GM21723 (cell line): ENCODE results near the gene ERBB4.
"Not testable (repeated sequence)": the region's sequence is repeated elsewhere in the genome, so short reads cannot be mapped to it uniquely, and the experiment has no call there.

Experiments used
- ATAC-seq: cut with Tn5 transposase; IDR thresholded peaks from one replicate; pipeline ENCODE4 v1.9.1; 2021; ENCODE audit warnings: mild to moderate bottlenecking, moderate library complexity; ENCODE audit not compliant: unreplicated experiment

Gene ERBB4

DNA sequence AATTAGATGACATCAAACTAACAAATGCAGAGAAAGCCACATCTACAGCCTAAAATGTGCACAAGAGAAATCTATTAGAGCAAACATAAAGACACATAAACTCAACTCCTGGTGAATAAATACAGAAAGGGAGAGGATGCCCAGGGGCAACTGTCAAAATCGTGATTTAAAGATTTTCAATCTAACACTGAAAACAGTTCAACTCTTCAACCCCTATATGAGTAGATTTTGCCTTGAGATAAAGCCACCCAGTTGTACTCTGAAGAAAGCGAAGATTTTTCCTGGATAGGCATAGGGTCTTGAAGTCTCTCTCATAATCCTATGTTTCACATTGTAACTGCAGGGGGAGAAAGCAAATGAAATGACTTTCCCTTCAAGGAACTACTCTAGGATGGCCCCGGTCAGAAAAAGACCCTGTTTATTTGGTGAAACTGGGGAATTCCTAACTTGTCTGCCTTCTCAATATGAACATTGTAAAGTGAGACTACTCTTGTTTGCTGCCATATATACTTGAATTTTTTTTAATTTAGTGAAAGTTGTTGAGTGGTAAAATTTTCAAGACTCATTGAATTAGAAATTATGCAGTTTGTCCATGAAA lies 226.7 kb downstream of the ERBB4 start:
- ATAC-seq = no peak

DNA sequence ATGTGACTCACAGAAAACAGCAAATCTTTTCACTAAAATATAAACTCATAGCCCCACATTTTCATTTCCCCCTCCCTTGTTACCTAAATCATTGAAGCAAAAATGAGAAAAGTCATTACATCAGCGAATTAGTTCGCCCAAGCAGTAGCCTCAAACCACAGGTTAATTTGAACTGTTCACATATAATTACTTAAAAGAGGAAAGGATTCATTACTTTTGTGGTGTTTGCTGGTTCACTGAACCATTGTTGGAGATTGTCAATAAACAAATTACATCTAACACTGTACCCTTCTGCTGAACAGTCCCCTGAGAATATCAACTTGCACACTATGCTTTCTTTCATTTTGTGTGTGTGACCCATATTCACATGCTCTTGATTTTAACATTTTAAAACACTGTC lies 238.7 kb downstream of the ERBB4 start:
- no peak for ATAC-seq

DNA sequence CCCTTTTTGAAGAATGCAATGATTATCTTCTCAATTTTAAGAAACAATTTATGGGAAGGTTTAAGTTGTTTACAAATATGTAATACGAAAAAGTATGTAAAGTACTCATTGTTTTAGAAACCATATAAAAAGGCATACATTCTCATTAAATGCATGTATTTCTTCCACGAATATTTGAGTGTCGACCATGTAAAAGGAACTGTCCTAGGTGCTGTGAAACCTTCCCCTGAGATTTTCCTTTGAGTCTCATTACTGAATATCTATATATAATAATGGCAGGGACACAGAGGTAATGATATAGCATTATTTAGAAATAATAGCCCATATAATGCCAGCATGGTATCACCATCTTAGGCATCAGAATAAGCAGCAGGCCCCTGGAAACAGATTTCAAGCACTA lies 239.3 kb downstream of the ERBB4 start:
- no peak for ATAC-seq

DNA sequence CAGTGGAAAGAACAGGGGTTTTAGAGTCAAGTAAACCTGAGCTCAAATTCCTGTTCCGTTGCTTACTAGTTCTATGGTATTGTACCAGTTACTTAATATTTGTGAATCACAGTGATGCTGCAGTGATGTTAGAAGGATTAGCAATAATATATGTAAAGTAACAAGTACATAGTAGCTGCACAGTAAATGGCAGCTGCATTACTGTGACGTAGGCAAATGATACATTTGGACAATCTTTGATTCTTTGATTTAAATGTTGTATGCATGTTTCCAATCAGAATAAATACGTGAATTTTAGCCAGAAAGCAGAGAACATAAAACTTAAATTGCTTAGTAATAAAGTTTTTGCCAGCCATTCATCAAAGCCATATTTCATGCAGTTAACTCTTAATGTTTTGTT lies 243.0 kb downstream of the ERBB4 start:
- no peak for ATAC-seq

GRCh38 chr2:212294816-212295215 lies 243.8 kb downstream of the ERBB4 start:
- no peak for ATAC-seq

- ATAC-seq = no peak
Observed at GRCh38 chr2:212289301-212289700, 249.3 kb downstream of the ERBB4 start.

- ATAC-seq = no peak
Observed at GRCh38 chr2:212288308-212288707, 250.3 kb downstream of the ERBB4 start.

DNA sequence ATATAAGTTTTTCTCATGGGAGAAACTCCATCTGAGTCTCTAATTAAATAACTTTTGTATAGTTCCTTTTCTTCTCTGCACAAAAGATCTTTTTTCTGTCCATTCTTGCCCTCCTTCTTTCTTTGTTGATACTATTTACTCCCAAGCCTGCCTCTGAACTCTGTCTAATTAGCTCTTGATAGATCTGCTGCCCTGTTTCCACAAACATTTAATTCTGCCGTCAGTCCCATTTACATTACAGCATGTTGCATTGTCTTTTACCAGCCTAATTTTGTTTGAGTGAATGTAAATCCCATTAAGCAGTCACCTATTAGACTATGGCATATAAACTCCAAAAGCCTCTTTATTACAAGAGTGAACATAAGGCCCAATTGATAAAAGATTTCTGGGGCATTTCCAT lies 254.4 kb downstream of the ERBB4 start:
- no peak for ATAC-seq

GRCh38 chr2:212282671-212283261 lies 255.8 kb downstream of the ERBB4 start:
- ATAC-seq = no peak

DNA sequence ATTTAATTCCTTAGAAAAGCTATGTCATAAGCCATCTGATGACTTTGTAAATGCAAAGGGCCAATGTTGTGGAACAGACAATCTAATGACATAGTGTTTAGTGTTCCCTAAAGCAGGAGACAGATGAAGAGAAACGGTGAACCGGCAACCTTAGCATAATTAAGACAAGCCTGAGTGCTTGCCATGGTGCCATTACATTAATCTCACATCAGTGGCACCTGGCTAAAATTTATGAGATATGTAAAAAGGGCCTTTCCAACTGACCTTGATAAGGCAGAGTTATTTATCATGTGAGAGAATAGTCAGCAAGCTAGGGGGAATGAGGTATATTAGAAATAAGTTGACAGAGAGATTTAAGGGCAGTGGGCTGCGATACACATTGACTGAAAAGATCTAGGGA lies 261.8 kb downstream of the ERBB4 start:
- ATAC-seq = no peak

DNA sequence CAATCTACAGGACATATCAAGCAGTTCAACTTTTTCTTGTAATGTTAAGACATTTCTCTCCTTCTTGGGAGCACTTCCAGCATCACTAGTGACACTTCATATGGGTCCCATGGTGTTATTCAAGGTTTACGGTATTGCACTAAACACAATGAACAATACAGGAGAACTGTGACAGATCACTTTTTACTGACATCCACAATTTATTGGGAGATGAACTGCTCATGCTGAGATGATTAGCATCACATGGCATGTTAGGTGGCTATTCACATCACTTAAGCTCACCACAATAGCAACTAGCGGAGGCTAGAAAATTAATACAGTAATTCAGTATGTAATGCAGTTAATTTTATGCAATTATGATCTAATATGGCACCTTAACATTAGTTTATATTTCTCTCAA lies 264.4 kb downstream of the ERBB4 start:
- no peak for ATAC-seq

DNA sequence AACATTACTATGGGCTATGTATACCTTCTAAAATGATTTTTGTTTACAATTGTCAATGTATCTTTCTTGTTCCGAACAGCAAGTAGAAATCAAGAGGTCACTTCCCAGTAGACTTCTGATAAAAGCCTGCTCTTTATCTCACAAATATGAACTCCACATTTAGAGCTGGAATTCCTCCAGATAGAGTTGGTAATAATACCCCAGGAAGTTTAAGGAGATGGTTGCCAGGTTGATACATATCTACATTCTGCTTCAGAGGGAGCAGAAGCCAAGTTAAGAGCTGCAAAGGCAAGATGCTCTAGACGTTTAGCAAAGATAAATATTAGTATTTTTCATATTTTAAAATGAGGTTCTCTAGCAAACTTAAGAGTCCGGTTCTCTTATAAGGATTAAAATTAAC lies 267.0 kb downstream of the ERBB4 start:
- ATAC-seq = no peak

DNA sequence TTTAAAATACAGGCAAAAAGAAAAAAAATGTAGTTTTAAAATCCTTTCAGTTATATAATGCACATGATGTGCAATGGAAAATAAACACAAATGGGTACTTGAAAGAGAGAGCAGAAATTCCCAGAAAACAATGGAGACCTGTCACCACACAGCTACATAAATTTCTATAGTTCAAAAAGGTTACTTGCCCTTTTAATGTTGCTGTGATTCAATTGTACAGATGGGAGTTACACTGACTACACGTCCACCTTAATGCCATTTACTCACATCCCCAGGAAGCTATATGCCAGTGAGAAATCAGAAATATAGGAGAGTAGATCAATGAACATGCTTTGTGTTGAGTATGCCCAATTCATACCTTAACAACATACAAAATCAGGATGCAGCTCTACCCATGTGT lies 269.6 kb downstream of the ERBB4 start:
- no peak for ATAC-seq

DNA sequence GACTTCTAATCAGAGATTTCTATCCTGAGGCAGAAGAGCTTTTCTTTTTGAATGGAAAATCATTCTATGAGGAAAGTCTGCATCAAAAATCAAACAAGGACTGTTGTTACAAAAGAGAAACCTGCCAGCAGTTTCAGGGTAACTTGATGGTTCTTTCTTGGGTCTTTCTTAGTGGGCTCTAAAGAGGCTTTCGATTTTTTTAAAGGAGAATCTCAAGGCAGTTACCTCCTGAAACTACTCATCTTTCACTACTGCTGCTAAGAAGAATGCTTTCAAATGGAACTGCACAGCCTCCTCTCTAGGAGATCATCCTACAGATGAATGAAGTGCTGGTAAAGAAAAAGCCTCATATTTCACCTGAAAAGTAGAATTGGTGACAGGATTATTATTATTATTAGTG lies 272.3 kb downstream of the ERBB4 start:
- ATAC-seq = no peak

DNA sequence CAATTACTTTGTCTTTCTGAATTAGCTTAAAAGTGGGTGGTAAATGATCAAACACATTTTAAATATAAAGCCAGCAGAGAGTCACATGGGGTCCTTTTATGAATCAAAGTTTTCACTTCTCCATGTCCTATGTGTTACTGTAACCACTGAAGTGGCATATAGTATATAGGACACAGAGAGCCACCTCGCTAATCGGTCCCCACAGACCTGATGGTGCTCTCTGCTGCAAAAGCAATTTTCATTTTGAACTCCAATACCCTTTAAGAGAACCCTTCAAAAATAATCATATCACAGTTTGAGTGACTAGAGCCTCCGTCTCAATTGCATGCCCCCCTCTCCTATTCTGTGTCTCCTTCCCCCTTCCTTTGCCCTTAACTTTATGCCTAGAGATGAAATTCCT lies 272.8 kb downstream of the ERBB4 start:
- ATAC-seq = no peak

- ATAC-seq = no peak
Observed at GRCh38 chr2:212264187-212264586, 274.4 kb downstream of the ERBB4 start.

- no peak for ATAC-seq
Observed at GRCh38 chr2:212259226-212259625, 279.4 kb downstream of the ERBB4 start.

DNA sequence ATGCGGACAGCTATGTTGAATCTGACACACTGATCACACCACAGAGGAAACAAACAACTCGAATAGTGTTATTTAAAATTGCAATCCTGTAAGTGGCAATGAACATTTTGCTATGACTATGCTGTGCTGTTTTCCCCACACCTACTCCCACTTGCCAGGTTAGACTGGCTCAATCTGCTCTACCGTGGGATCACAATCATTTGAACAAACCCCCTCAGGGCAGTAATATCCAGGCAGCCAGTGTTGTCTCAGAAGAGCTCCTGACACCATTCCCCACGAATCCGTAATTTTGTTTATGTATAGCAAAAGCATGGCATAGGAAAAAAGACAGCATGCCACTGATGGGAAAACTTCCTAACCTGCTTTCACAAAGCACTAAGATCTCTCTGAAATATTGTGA lies 284.3 kb downstream of the ERBB4 start:
- ATAC-seq = no peak

DNA sequence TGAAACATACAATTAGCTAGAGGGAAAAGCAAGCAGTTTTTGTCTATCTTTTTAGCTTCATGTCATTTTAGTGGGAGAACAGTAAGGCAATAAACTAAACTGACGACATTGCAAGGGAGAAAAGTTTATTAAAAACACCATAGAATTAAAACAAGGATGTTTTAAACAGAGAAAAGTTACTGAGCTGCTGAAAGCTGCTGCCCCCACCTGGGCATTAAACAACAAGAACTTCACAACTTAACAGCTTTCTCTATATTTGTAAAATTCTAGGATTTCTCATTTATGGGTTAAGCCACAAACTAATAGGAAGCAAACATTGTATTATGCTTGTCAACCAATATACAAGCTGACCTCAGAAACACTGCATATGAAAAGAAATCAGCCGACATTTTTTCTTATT lies 289.2 kb downstream of the ERBB4 start:
- ATAC-seq = no peak

GRCh38 chr2:212245880-212246279 lies 292.7 kb downstream of the ERBB4 start:
- no peak for ATAC-seq

DNA sequence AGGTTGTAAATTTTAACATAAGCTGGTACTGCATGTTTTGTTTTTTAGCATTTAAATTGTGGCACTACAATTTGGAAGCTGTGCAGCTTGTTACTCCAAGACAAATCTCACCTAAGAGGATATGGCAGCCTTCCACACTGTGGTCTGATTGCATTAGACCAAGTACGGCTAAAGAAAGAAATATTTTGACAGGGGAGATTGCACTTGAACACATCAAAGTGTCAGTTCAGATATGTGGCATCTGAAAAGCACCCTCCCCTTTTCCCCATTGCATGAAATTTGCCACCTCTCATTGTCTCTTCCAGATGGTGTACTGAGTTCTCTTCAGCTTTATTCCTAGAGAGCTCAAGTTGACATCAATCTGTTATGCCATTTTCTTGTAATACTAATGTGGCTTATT lies 295.9 kb downstream of the ERBB4 start:
- ATAC-seq = no peak

DNA sequence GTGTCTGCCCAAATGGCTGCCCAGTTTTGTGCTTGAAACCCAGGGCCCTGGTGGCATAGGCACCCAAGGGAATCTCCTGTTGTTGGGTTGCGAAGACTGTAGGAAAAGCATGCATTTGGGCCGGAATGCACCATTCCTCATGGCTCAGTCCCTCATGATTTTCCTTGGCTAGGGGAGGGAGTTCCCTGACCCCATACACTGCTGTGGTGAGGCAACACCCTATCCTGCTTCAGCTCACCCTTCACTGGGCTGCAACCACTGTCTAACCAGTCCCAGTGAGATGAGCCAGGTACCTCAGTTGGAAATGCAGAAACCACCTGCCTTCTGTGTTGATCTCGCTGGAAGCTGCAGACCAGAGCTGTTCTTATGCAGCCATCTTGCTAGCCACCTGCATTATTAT lies 300.4 kb downstream of the ERBB4 start:
- ATAC-seq = not testable (repeated sequence)
